Measurements from ENCODE around the gene RIPK1.
"Not testable (repeated sequence)": the region's sequence is repeated elsewhere in the genome, so short reads cannot be mapped to it uniquely, and the experiment has no call there.

The RIPK1 gene

GRCh38 chr6:3041606-3042005 lies 26.7 kb upstream of the RIPK1 start:
- Mint-ChIP-seq H3K4me3 (no peak overlapping the region), H3K36me3 (ENCODE audit: low read depth) (no peaks in the 10 kb centered on the region), H3K27me3 (ENCODE audit: low read depth) (peaks cover 10% of the 10 kb centered on the region), H3K27ac (peak overlapping the region in 1 of 3 experiments; percentile 5), H3K9me3 (peaks cover 4% of the 10 kb centered on the region), H3K4me1 (no peaks in the 10 kb centered on the region)
- TF ChIP-seq CTCF (IDR thresholded peaks at IDR 0.05; ENCODE audit: unreplicated experiment in 3 of 3) = no peak

- H3K4me3 Mint-ChIP-seq = no peak overlapping the region
- H3K9me3 Mint-ChIP-seq = no peaks in the 10 kb centered on the region
Measured at GRCh38 chr6:3045369-3045768, 22.9 kb upstream of the RIPK1 start.

GRCh38 chr6:3045777-3046176 lies 22.5 kb upstream of the RIPK1 start:
- Mint-ChIP-seq H3K4me3 (no peak overlapping the region), H3K27ac (no peak overlapping the region), H3K27me3 (ENCODE audit: low read depth) (peaks cover 15% of the 10 kb centered on the region), H3K9me3 (no peaks in the 10 kb centered on the region), H3K36me3 (ENCODE audit: low read depth) (no peaks in the 10 kb centered on the region), H3K4me1 (no peaks in the 10 kb centered on the region)
- TF ChIP-seq CTCF (IDR thresholded peaks at IDR 0.05; ENCODE audit: unreplicated experiment in 3 of 3) = no peak

More at GRCh38 chr6:3045369-3045768, 22.9 kb upstream of the RIPK1 start:
- TF ChIP-seq CTCF (IDR thresholded peaks at IDR 0.05; ENCODE audit: unreplicated experiment in 3 of 3) = no peak
- no peaks in the 10 kb centered on the region for H3K4me1 Mint-ChIP-seq
- H3K27me3 Mint-ChIP-seq (ENCODE audit: low read depth) = peaks cover 15% of the 10 kb centered on the region
- no peak overlapping the region for H3K27ac Mint-ChIP-seq
- H3K36me3 Mint-ChIP-seq (ENCODE audit: low read depth) = no peaks in the 10 kb centered on the region

- Mint-ChIP-seq H3K4me1 (no peaks in the 10 kb centered on the region), H3K4me3 (no peak overlapping the region), H3K36me3 (ENCODE audit: low read depth) (no peaks in the 10 kb centered on the region), H3K27me3 (ENCODE audit: low read depth) (peaks cover 15% of the 10 kb centered on the region), H3K9me3 (no peaks in the 10 kb centered on the region), H3K27ac (no peak overlapping the region)
- TF ChIP-seq CTCF (IDR thresholded peaks at IDR 0.05; ENCODE audit: unreplicated experiment in 3 of 3) = no peak
Measured at GRCh38 chr6:3046295-3046694, 22.0 kb upstream of the RIPK1 start.

- H3K36me3 Mint-ChIP-seq (ENCODE audit: low read depth); H3K27ac Mint-ChIP-seq; H3K4me3 Mint-ChIP-seq; H3K9me3 Mint-ChIP-seq; H3K4me1 Mint-ChIP-seq: not testable (repeated sequence)
- H3K27me3 Mint-ChIP-seq (ENCODE audit: low read depth) = peaks cover 14% of the 10 kb centered on the region
Measured at GRCh38 chr6:3048009-3048408, 20.3 kb upstream of the RIPK1 start.

GRCh38 chr6:3052481-3053230 lies 15.6 kb upstream of the RIPK1 start:
- Mint-ChIP-seq H3K27me3 (ENCODE audit: low read depth) (peaks cover 23% of the 10 kb centered on the region), H3K4me3 (peak overlapping the region; percentile 73 to 84 (median 82)), H3K9me3 (no peaks in the 10 kb centered on the region)

More at GRCh38 chr6:3052481-3053230, 15.6 kb upstream of the RIPK1 start:
- no peak for TF ChIP-seq CTCF (IDR thresholded peaks at IDR 0.05; ENCODE audit: unreplicated experiment in 3 of 3)
- peak overlapping the region in 2 of 3 experiments; percentile 3 to 22 for H3K27ac Mint-ChIP-seq
- H3K4me1 Mint-ChIP-seq = peaks cover 30% of the 10 kb centered on the region
- H3K36me3 Mint-ChIP-seq (ENCODE audit: low read depth) = no peaks in the 10 kb centered on the region

All from nephron (organoid).